Osteocyte (in vitro differentiated cells): ENCODE measurements around the gene DHRS1. TPM values are rescaled to one million over a fixed set of nuclear protein-coding genes. Genes with fewer than 3 reads are reported as not detected.

ENCODE experiments used
- DNase-seq: peaks from one replicate; pipeline ENCODE4 v3.0.0; 2021; ENCODE audit warnings: mixed read lengths; ENCODE audit not compliant: unreplicated experiment; ENCODE audit errors: extremely low spot score
- H3K27ac Mint-ChIP-seq: one replicate; pipeline ENCODE4 v1.8.0; 2021; ENCODE audit warnings: mild to moderate bottlenecking, mixed read lengths; ENCODE audit not compliant: unreplicated experiment
- H3K27me3 Mint-ChIP-seq: one replicate; pipeline ENCODE4 v1.8.0; 2021; ENCODE audit warnings: mixed read lengths; ENCODE audit not compliant: unreplicated experiment
- H3K36me3 Mint-ChIP-seq: one replicate; pipeline ENCODE4 v1.8.0; 2021; ENCODE audit warnings: mixed read lengths; ENCODE audit not compliant: unreplicated experiment
- H3K4me1 Mint-ChIP-seq: one replicate; pipeline ENCODE4 v1.8.0; 2021; ENCODE audit warnings: mixed read lengths; ENCODE audit not compliant: unreplicated experiment
- H3K4me3 Mint-ChIP-seq: one replicate; pipeline ENCODE4 v1.8.0; 2021; ENCODE audit warnings: mild to moderate bottlenecking, moderate library complexity, mixed read lengths; ENCODE audit not compliant: unreplicated experiment
- H3K9me3 Mint-ChIP-seq: one replicate; pipeline ENCODE4 v1.8.0; 2021; ENCODE audit warnings: mixed read lengths; ENCODE audit not compliant: unreplicated experiment
- CTCF ChIP-seq: fragments of 200-600 bp; sonication (generic); IDR thresholded peaks from 2 replicates; pipeline ENCODE4 v1.5.0; 2021; ENCODE audit warnings: antibody characterized with exemption, mild to moderate bottlenecking, moderate library complexity
- total RNA-seq: library from RNA; stranded (reverse); gene quantifications from 2 replicates; pipeline ENCODE4 v1.2.1, GENCODE V29; 2021

The DHRS1 gene
- total RNA-seq, 1 donor from 2014 or later: 27.0 TPM

DNA sequence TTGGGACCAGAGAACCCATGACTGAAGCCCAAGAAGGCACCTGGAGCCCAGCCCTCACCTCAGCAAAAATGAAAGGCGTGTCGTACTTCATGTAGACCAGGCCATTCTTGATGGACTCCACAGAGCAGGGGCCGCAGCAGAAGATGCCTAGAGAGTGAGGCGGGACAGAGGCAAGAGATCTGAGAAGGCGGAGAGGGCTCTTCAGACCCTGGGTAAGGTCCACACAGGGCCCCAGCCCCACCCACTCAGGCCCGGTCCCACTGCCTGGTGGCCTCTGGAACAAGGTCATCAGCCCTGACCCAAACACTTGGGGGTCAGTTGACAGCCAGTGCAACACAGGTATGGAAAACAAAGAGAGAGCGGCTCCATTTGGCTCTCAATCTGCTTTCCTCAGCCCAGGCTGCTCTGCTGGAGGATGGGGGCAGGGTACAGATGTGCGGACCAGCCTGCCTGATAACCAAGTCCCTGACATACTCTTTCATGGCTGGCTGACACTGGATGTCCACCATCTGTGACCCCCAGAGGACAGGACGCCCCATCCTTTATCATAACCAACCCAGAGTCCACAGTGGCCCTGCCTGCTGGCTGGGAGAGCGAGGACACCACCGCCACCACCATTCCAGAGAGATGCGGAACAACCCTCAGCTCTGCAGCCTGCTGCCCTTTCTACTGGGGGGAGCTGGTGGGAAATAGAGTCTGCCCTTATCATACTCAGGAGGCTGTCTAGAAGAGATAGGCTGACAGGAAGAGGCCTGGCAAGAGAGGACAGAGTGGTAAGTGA lies 43.5 kb downstream of the DHRS1 start:
- no peak overlapping the region for H3K27ac Mint-ChIP-seq
- no peaks in the 10 kb centered on the region for H3K9me3 Mint-ChIP-seq
- H3K4me1 Mint-ChIP-seq: peaks cover 15% of the 10 kb centered on the region
- H3K4me3 Mint-ChIP-seq: no peak overlapping the region
- no peak for TF ChIP-seq CTCF
- DNase-seq: no peak
- no peaks in the 10 kb centered on the region for H3K36me3 Mint-ChIP-seq
- no peaks in the 10 kb centered on the region for H3K27me3 Mint-ChIP-seq

GRCh38 chr14:24255438-24255837 lies 44.1 kb downstream of the DHRS1 start:
- no peak for TF ChIP-seq CTCF
- Mint-ChIP-seq H3K36me3 (no peaks in the 10 kb centered on the region), H3K9me3 (no peaks in the 10 kb centered on the region), H3K27ac (no peak overlapping the region), H3K4me3 (no peak overlapping the region), H3K4me1 (peaks cover 15% of the 10 kb centered on the region), H3K27me3 (no peaks in the 10 kb centered on the region)
- DNase-seq: no peak

DNA sequence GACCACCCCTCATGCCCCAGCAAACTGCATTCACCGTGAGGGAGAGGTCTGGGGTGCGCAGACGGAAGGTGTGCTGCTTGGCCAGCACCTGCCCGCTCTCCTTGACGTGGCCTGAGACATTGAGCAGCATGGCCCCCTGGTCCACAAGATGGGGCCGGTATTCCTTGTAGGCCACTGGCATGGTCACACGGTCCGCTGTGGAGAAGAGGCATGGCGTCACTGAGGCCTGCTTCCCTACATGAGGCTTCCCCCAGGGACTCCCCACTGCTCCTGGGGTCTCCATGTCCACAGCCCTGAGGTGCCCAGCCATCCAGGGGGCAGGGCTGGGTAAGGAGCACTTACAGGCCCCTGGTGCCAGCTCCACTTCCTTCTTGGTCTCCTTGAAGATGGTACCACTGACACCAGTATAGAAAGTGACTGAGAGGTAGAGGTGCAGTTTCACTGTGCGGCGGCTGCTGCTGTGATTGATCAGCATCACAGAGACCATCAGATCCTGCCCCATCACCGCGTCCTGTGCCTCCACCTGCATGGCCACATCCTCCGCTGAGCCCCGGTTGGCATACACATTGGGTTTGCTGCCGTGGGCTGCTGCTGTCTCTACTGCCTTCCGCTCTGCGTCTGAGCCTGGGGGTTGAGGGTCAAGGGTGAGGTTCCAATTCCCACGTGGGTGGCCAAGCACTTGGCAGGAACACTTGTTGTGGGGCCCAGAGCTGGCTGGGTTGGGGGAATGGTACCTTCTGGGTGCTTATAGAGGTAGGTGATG lies 44.8 kb downstream of the DHRS1 start:
- DNase-seq: no peak
- no peak for TF ChIP-seq CTCF
- Mint-ChIP-seq H3K27ac (no peak overlapping the region), H3K27me3 (no peaks in the 10 kb centered on the region), H3K9me3 (no peaks in the 10 kb centered on the region), H3K36me3 (no peaks in the 10 kb centered on the region), H3K4me1 (peaks cover 15% of the 10 kb centered on the region), H3K4me3 (no peak overlapping the region)

- Mint-ChIP-seq H3K36me3 (no peaks in the 10 kb centered on the region), H3K9me3 (no peaks in the 10 kb centered on the region), H3K4me1 (peaks cover 9% of the 10 kb centered on the region), H3K27me3 (no peaks in the 10 kb centered on the region), H3K27ac (no peak overlapping the region), H3K4me3 (no peak overlapping the region)
- TF ChIP-seq CTCF: no peak
- DNase-seq: no peak
Observed at GRCh38 chr14:24253936-24254335, 45.6 kb downstream of the DHRS1 start.
